Measurements from ENCODE around the gene AGA.

Gene AGA

DNA sequence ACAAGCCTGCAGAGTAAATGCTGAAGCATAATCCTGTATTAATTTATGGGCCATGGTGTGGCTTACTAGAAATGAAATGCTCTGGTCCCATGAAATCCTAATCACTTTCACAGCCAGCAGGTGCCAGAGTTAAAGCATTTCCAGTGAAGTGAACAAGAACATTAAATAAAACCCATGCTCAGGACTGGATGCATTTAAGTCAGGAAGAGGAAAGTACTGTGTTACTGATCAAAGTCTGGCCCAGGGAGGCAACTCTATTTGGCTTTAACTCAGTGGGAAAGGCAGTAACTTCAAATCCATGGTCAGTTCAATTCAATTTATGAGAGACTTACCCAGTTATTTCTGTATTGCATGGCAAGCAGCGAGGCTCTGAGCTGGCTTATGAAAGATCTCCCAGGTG lies 29.2 kb downstream of the AGA start:
- no peaks in the 10 kb centered on the region for H3K4me1 Mint-ChIP-seq
- H3K9me3 Mint-ChIP-seq: no peaks in the 10 kb centered on the region
- H3K4me3 Mint-ChIP-seq: no peak overlapping the region
- H3K27me3 Mint-ChIP-seq: no peaks in the 10 kb centered on the region
- H3K27ac Mint-ChIP-seq: no peak overlapping the region
- H3K36me3 Mint-ChIP-seq: no peaks in the 10 kb centered on the region

GRCh38 chr4:177411996-177412395 lies 30.2 kb downstream of the AGA start:
- no peak overlapping the region for H3K27ac Mint-ChIP-seq
- no peaks in the 10 kb centered on the region for H3K4me1 Mint-ChIP-seq
- no peaks in the 10 kb centered on the region for H3K36me3 Mint-ChIP-seq
- no peak overlapping the region for H3K4me3 Mint-ChIP-seq
- no peaks in the 10 kb centered on the region for H3K27me3 Mint-ChIP-seq
- H3K9me3 Mint-ChIP-seq: no peaks in the 10 kb centered on the region

DNA sequence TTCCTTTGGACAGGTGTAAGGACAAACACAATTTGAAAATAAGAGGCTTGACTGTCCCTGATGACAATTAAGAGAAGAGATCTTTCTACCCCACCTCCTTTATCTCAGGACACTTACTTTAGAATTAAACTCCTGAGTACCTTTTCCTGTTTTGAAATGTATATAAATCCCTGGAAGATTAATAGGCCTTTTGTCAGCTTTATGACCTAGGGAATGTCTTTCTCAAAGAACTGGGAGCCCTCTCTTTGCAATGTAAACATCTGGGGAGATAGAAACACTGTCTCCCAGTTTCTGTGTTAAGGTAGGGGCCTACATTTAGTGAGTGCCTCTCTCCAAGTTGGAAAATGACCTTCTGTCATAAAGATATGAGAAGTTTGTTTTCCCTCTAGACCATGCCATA lies 31.7 kb downstream of the AGA start:
- no peaks in the 10 kb centered on the region for H3K9me3 Mint-ChIP-seq
- H3K4me3 Mint-ChIP-seq: no peak overlapping the region
- no peaks in the 10 kb centered on the region for H3K4me1 Mint-ChIP-seq
- H3K27me3 Mint-ChIP-seq: no peaks in the 10 kb centered on the region
- H3K36me3 Mint-ChIP-seq: no peaks in the 10 kb centered on the region
- H3K27ac Mint-ChIP-seq: no peak overlapping the region

DNA sequence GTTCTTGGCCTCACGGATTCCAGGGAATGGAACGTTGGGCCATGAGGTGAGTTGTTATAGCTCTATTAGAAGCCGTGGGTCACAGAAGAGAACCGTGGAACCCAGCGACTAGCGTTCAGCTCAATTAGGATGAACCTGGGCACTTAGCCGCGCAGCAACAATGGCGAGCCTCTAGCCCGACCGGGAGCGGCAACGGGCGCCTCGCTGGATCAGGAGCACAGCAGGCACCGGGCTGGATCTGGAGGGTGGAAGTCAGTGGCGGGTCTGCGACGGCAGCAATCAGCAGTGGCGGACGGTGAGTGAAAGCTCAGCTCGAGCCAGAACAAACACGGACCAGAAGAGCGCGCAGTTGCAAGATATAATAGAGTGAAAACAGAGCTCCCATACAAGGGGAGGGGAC lies 34.2 kb downstream of the AGA start:
- H3K36me3 Mint-ChIP-seq: no peaks in the 10 kb centered on the region
- no peaks in the 10 kb centered on the region for H3K4me1 Mint-ChIP-seq
- no peak overlapping the region for H3K4me3 Mint-ChIP-seq
- H3K27ac Mint-ChIP-seq: no peak overlapping the region
- H3K27me3 Mint-ChIP-seq: no peaks in the 10 kb centered on the region
- H3K9me3 Mint-ChIP-seq: no peaks in the 10 kb centered on the region

DNA sequence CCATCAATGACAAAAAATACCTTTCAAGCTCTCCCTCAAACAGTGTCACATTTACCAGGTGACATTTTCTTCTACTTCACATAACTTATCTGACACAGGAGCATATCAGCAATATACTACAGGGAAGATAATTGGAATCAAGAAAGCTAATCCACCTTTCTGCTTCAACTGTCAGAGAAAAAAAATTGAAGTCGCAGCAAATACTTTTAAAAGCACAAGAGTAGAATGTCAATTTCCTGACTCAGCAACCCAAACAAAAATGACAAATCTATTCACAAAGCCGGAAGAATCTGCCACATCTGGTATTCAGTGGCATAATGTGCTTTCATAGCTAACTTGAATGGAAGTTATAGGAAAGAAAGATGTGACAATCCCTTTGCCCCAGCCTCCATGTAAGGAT lies 36.7 kb downstream of the AGA start:
- Mint-ChIP-seq H3K27ac (no peak overlapping the region), H3K4me1 (peaks cover 16% of the 10 kb centered on the region), H3K4me3 (no peak overlapping the region), H3K9me3 (no peaks in the 10 kb centered on the region), H3K36me3 (no peaks in the 10 kb centered on the region), H3K27me3 (no peaks in the 10 kb centered on the region)

GRCh38 chr4:177404986-177405385 lies 37.3 kb downstream of the AGA start:
- no peaks in the 10 kb centered on the region for H3K36me3 Mint-ChIP-seq
- H3K27ac Mint-ChIP-seq: no peak overlapping the region
- H3K27me3 Mint-ChIP-seq: no peaks in the 10 kb centered on the region
- H3K4me1 Mint-ChIP-seq: peaks cover 22% of the 10 kb centered on the region
- no peak overlapping the region for H3K4me3 Mint-ChIP-seq
- no peaks in the 10 kb centered on the region for H3K9me3 Mint-ChIP-seq

GRCh38 chr4:177404342-177404741 lies 37.9 kb downstream of the AGA start:
- Mint-ChIP-seq H3K4me1 (peaks cover 24% of the 10 kb centered on the region), H3K9me3 (no peaks in the 10 kb centered on the region), H3K36me3 (no peaks in the 10 kb centered on the region), H3K4me3 (no peak overlapping the region), H3K27ac (no peak overlapping the region), H3K27me3 (no peaks in the 10 kb centered on the region)

DNA sequence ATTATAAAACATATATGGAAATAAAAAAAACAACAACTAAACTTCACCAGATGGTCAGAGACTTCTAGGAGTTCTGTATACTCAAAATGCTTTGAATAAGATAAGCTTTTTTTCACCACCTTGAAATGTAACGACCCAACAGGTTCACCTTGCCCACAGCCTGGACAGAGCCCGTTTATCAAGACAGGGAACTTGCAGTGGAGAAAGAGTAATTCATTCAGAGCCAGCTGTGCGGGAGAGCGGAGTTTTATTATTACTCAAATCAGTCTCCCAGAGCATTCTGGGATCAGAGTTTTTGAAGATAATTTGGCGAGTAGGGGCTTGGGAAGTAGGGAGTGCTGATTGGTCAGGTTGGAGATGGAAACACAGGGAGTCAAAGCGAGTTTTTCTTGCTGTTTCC lies 38.5 kb downstream of the AGA start:
- Mint-ChIP-seq H3K27me3 (no peaks in the 10 kb centered on the region), H3K4me1 (peaks cover 24% of the 10 kb centered on the region), H3K4me3 (no peak overlapping the region), H3K27ac (peak overlapping the region; percentile 32), H3K36me3 (no peaks in the 10 kb centered on the region), H3K9me3 (no peaks in the 10 kb centered on the region)

GRCh38 chr4:177401658-177402273 lies 40.5 kb downstream of the AGA start:
- H3K27ac Mint-ChIP-seq: peak overlapping the region; percentile 36
- peaks cover 24% of the 10 kb centered on the region for H3K4me1 Mint-ChIP-seq
- no peaks in the 10 kb centered on the region for H3K9me3 Mint-ChIP-seq
- no peak overlapping the region for H3K4me3 Mint-ChIP-seq
- no peaks in the 10 kb centered on the region for H3K27me3 Mint-ChIP-seq
- no peaks in the 10 kb centered on the region for H3K36me3 Mint-ChIP-seq

DNA sequence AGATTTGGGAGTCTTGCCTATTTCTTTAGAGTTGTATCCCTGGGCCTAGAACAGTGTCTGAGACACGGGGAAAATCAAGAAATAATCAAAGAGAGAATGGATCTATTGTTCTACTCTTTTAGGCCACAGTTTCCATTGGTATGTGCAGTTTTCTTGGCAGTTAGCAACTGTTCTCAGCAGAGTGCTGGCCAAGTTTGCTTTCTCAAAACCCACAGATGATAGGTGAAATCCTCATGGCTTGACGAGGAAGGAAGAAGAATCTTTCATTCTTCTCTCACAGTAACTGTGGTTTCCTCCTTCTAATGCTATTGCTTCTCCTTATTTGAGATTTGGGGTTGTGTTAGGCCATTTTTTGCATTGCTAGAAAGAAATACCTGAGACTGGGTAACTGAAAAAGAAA lies 42.2 kb downstream of the AGA start:
- Mint-ChIP-seq H3K36me3 (no peaks in the 10 kb centered on the region), H3K27me3 (no peaks in the 10 kb centered on the region), H3K4me1 (peaks cover 24% of the 10 kb centered on the region), H3K9me3 (no peaks in the 10 kb centered on the region), H3K4me3 (no peak overlapping the region), H3K27ac (no peak overlapping the region)

DNA sequence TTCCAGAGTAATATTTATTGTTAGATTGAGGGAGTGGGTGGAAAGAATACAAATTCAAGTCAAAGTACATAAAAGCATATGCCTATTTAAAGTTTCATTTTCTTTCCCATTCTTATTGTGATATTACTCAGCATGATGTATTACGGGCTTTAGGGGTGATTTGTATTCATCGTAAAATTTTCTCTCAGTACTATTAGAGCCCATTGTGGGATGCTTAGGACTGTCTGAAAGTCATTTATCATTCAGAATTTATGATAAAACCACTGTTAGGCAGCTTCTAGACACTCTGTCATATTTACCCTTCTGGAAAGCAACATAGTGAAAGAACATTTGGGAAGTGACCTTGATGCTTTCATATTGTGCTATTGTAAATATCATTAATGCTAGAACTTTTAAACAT lies 45.9 kb downstream of the AGA start:
- H3K4me3 Mint-ChIP-seq: no peak overlapping the region
- H3K27ac Mint-ChIP-seq: no peak overlapping the region
- H3K9me3 Mint-ChIP-seq: no peaks in the 10 kb centered on the region
- H3K4me1 Mint-ChIP-seq: peaks cover 38% of the 10 kb centered on the region
- H3K36me3 Mint-ChIP-seq: no peaks in the 10 kb centered on the region
- H3K27me3 Mint-ChIP-seq: no peaks in the 10 kb centered on the region

GRCh38 chr4:177393236-177393635 lies 49.0 kb downstream of the AGA start:
- Mint-ChIP-seq H3K27ac (peak overlapping the region; percentile 68), H3K9me3 (no peaks in the 10 kb centered on the region), H3K27me3 (no peaks in the 10 kb centered on the region), H3K36me3 (no peaks in the 10 kb centered on the region), H3K4me3 (no peak overlapping the region), H3K4me1 (peaks cover 36% of the 10 kb centered on the region)

DNA sequence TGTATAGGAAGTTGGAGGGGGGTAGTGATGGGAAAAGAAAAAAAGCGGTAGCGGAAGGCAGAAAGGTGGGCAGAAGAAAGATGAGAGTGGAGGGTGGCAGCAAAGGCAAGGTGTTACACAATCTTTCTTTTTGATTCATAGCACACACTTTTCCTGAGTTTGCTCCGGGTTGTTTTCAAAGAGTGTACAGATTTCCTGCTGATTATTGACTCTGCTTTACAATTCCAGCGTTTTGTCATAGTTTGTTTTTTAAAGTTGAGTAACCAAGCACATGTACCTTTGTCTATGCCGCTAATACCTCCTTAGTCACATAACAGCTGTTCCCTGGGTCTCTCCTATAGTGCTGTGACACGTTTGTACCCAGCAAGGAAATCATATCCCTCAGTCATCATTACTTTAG lies 50.3 kb downstream of the AGA start:
- Mint-ChIP-seq H3K27ac (no peak overlapping the region), H3K27me3 (no peaks in the 10 kb centered on the region), H3K36me3 (no peaks in the 10 kb centered on the region), H3K4me3 (no peak overlapping the region), H3K4me1 (peaks cover 36% of the 10 kb centered on the region), H3K9me3 (no peaks in the 10 kb centered on the region)

- no peaks in the 10 kb centered on the region for H3K36me3 Mint-ChIP-seq
- no peak overlapping the region for H3K4me3 Mint-ChIP-seq
- H3K27ac Mint-ChIP-seq: no peak overlapping the region
- H3K9me3 Mint-ChIP-seq: no peaks in the 10 kb centered on the region
- H3K27me3 Mint-ChIP-seq: no peaks in the 10 kb centered on the region
- peaks cover 36% of the 10 kb centered on the region for H3K4me1 Mint-ChIP-seq
These were observed 51.0 kb downstream of the AGA start for GRCh38 chr4:177391287-177391686.

DNA sequence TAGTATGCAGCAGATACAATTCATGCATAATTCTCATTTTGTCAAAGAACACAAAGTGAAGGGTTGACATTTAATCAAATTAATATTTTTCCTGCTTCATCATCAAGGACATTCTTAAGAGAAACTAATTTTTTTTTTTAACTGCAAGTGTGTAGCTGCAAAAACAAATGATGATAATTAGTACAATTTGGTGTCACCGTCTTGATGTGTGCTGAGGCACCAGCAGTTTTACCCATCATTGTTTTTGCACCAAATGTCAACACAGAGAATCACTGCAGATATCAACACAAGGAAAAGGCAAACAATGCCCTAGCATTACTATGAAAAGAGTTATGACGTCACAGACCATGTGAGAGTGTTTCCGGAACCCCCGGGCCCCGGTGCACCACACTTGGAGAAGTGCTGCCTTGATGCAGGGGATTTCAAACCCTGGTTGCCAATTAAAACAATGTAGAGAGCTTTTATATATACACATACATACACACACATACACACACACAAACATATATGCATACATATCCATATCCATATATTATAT lies 55.9 kb downstream of the AGA start:
- H3K4me1 Mint-ChIP-seq: peaks cover 10% of the 10 kb centered on the region
- H3K36me3 Mint-ChIP-seq: no peaks in the 10 kb centered on the region
- no peaks in the 10 kb centered on the region for H3K27me3 Mint-ChIP-seq
- H3K9me3 Mint-ChIP-seq: no peaks in the 10 kb centered on the region
- H3K27ac Mint-ChIP-seq: no peak overlapping the region
- no peak overlapping the region for H3K4me3 Mint-ChIP-seq

DNA sequence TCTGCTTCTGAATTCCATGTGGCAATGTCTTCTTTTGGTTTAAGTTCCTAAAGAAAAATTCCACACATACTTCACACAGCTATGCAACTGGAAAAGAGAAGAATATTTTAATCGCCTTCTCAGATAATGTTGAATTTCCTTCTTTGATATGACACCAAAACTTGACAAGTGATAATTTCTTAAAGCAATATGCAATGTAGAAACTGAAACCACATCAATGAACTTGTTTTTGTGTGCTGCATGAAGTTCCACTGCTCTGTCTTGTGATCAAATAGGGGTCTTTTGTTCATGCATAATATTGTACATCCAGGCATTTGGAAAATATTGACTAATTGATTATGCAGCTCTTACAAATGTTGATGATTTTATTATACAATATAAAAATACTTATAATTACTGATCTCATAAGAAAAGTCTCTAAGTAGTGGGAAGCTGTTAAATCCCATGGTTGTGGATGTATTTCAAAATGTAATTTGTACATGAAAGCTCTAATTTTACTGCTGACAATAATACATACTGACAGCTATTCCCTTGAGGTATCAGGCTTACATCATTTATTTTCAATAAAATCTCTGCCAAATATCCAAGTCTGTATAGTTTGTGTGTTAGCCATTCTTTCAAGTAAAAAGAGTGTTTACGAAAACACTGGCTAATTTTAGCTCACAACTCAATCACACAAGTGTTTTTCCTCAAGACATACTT lies 56.5 kb downstream of the AGA start:
- Mint-ChIP-seq H3K27ac (no peak overlapping the region), H3K9me3 (no peaks in the 10 kb centered on the region), H3K36me3 (no peaks in the 10 kb centered on the region), H3K4me3 (no peak overlapping the region), H3K27me3 (no peaks in the 10 kb centered on the region), H3K4me1 (peaks cover 5% of the 10 kb centered on the region)

Measured in activated naive CD4-positive, alpha-beta T cell treated with anti-CD3 and anti-CD28 coated beads, Interleukin-2, amount 50 U/mL, for 24 hours (primary cell).